Ramos (cell line): ENCODE measurements around the gene IGHMBP2.
"Not testable (repeated sequence)": the region's sequence is repeated elsewhere in the genome, so short reads cannot be mapped to it uniquely, and the experiment has no call there.

ENCODE experiments used
- in situ Hi-C: fragments of 300-500 bp; cut with MboI; formaldehyde crosslinking; loops from one replicate; pipeline ENCODE4 v1.14.3; 2022; ENCODE audit warnings: low sequenced_read_pairs; ENCODE audit not compliant: unreplicated experiment

The IGHMBP2 gene

DNA sequence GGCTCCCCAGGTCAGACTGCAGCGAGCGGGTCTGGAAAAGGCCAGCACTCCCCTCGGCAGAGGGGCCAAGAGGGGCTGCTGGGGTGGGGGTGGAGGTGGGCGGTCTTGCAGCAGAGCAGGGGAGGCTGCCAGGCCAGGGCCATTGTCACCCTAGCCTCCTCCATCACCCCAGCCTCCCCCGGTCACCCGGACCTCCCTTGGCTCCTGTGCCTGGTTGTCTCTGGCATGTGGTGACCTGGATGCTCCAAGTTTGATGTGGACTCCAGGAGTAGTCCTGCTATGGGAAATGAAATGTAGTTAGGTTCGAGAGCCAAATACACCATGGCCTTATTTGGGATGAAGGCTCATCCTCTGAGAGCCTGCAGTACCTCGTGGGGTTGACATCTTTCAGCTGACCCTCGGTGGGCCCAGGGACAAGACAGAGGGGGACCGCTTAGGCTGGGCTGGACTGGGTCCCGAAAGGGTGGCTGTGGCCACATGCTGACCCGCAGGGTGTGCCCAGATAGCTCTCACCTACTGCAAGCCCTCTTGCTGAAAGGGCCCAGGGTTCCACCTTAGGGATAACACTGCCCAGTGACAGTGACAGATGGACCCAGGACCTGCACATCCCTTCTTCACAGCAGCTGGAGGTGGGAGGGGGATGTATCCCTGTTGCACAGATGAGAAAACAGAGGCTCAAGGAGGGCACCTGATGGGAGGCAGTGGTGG, 53.0 kb downstream of the IGHMBP2 start:
- in situ Hi-C loops = no loop called here

DNA sequence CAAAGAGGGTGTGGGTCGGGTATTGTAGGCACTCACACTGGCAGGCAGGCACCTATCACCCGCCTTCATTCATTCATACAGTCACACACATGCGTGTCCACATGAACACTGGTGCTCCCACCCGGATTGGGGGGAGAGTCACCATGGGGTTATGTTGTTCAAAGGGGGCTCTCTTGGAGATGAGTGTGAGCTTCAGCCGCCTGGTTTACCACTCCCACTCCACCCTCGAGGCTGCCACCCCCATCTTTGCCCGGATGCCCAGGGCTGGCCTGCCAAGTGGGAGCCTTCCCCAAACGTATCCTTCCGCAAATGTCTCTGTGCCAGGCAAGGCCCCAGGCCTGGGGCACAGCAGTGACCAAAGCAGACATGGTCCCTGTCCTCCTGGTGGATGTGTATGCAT, 54.5 kb downstream of the IGHMBP2 start:
- in situ Hi-C loops = no loop called here

DNA sequence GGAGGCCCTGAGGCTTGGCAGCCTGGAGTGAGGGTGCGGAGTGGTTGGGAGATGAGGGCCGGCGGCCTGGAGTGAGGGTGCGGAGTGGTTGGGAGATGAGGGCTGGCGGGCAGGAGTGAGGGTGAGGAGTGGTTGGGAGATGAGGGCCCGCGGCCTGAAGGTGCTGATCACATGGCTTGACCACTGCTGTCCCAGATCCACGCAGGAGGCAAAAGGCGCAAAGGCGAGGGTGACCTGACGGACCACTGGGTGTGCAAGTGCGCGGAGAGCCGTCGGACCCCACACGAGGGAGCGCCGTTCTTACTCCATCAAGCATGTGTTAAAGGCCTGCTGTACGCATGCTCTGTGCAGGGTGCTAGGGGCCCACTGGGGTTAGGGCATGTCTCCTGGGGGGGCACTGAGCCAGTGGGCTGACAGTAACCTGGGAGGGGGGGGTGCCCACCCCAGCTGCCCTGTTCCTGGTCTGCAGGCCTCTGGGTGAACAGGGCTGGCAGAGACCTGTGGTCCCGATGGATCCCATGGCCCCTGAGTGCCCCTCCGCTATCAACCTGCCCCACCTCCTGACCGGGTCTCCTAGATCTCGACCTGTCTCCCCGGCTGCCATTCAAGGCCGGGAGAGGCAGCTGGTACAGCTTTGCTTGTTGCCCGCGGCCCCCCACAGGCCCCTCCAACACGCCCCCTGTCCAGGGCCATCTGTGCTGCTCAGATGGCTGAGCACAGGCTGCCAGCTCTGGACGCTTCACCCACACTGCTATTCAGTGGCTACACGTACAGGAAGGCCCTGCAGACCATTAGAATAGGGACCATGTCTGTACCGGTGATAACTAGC, 56.0 kb downstream of the IGHMBP2 start:
- in situ Hi-C loops = no loop called here

DNA sequence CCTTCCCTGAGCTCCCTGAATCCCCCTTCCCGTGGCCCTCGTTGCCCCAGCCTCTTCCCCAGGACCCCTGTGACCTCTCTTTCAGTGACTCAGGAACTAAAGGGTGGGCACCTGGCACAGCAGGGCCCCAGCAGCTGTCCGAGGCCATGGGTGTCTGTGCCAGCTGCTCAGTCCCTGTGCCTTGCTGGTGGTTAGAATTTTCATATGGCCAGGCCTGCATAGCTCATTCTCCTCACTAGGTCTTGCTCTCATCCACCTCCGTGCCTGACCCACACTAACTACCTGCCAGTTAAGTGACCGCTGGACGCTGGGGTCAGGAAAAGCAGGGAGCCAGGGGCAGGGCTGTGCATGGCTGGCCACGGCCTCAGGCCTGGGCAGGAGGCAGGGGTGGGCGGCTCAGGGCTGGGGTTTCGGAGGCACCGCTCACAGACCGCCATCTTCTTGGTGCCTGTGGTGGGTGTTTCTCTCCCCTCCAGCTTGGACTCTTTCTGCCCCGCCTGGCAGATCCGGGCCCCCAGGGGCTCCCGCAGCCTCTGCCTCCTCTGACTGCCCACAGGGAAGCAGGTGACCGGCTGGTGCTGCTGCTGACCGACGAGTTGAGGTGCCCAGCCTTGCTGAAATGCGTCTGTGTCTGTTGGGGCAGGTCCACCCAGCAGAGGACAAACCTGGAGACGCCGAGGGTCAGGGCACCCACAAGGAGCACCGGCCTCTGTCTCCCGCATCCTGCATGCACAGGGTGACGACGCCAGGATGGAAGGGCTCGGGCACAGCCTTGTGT, 56.8 kb downstream of the IGHMBP2 start:
- in situ Hi-C loops = no loop called here

DNA sequence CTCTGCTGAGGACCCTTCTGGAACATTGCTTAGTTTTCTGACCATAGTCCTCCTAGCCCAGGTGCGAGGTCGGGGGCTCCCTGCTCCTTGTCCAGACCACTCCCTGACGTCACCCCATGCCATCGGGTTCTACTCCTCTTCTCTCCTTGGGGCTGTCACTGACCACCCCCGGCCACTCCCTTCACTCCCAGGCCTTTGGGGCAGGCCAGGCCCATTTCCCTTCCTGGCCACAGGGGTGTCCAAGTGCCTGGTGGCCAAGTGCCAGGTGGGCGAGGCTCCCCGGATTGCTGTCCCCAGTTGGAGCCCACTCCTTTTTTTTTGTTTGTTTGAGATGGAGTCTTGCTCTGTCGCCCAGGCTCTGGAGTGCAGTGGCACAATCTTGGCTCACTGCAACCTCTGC, 57.6 kb downstream of the IGHMBP2 start:
- in situ Hi-C loops = no loop called here

DNA sequence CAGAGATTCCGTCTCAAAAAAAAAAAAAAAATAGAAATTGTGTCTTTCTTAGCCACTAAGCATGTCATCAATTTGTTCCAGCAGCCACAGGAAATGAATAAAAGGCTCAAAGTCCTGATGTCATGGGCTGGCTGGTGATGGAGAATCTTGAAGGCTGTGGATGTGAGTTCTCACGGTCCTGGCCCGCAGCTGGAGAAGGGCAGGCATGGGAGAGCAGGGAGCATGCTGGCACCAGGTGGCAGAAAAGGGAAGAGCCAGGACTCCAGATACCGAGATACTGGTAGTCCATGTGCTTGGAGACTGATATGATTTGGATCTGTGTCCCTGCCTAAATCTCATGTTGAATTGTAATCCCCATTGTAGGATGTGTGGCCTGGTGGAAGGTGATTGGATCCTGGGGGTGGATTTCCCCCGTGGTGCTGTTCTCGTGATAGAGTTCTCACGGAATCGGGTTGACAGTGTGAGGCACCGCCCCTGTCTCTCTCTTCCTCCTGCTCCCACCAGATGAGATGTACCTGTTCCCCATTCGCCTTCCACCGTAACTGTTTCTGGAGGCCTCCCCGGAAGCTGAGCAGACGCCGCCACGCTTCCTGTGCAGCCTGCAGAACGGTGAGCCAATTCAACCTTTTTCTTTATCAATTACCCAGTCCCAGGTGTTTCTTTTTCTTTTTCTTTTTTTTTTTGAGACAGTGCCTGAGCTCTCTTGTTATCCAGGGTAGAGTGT, 59.0 kb downstream of the IGHMBP2 start:
- in situ Hi-C loops = no loop called here

DNA sequence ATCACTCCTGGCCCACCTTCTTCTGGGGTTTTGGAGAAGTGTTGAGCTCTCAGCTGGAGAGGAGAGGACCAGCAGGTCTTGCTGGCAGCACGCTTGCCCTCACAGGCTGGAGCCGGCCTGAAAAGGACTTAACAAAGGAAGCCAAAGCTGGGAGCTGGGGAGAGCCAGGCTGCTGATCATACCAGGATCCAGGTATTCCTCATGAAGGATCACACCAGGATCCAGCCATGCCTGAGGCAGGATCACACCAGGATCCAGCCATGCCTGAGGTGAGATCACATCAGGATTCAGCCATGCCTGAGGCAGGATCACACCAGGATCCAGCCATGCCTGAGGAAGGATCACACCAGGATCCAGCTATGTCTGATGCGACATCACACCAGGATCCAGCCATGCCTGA, 60.1 kb downstream of the IGHMBP2 start:
- in situ Hi-C loops = no loop called here

DNA sequence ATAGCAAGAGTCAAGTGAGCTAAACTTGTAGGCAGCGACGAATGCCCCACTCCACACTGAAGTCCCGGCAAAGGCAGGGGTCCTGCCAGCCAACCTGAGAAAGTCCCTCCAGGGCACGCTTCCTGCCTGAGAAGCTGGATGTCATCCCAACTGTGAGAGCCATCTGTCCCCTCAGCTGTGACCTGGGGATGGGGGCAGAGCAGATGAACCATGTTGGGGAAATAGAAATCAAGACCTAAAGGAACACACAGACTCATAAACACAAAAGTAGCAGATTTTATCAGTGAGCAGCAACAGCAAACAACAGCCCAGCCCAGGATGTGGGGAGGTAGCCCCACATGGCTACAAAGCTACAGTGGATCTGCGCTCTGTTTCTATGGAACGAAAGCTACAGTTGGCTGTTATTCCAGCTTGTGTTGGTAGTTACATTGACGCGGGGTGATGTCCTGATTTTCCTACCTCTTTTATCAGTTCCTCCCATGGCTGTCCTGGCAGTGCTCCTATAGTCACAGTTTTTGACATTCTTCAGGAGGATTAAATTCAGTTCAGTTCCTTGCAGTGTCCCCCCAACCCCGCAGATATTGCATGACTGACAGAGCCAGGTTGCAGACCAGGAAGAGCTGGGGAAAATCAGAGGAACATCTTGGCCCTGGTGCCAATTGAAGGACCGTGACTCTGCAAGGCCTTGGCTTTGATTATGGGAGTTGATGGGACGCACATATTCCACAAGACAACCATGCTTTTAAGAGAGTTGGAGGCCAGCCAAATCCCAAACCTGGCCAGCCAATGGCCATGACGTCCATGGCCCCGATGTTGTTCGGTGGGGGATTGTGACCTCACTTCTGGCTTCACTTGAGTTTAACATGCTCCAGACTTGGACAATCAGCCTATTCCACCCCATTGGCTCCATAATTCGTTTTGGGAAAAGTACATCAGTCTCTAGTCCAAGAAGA, 62.5 kb downstream of the IGHMBP2 start:
- in situ Hi-C loops = no loop called here

DNA sequence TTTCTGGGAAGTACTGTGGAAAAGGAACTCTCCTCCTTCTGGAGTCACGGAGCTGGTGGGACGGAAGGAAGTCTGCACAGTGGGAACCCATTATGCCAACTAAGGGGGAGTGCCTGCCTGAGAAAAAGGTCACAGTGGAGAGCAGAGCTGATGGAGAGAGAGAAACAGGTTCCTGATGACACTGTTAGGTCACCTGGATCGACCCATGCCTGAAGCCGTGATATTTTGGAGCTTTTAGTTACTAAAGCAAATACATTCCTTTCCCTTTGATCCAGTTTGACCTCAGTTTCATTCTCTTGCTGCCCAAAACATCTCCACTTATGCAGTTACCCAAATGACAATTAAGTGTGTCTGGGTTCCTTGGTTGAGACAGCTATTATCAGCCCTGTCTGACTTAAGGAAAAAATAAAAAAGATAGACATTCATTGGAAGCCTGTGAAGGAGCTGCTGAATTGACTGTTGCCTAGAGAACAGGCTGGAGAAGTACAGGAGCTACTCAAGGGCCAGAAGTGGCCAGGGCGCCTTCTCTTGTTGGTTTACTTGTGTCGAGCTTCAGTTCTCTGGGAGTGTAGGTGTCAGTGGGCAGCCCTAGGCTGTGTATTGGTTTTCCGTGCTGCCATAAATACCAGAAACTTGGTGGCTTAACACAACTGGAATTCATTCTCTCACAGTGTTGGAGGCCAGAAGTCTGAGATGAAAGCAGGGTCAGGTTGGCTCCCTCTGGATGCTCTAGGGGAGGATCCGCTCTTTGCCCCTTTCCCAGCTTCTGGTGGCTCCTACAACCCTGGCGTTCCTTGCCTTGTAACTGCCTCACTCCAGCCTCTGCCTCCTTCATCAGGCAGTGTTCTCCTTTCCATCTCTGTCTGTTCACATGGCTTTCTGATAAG, 63.4 kb downstream of the IGHMBP2 start:
- in situ Hi-C loops = no loop called here

DNA sequence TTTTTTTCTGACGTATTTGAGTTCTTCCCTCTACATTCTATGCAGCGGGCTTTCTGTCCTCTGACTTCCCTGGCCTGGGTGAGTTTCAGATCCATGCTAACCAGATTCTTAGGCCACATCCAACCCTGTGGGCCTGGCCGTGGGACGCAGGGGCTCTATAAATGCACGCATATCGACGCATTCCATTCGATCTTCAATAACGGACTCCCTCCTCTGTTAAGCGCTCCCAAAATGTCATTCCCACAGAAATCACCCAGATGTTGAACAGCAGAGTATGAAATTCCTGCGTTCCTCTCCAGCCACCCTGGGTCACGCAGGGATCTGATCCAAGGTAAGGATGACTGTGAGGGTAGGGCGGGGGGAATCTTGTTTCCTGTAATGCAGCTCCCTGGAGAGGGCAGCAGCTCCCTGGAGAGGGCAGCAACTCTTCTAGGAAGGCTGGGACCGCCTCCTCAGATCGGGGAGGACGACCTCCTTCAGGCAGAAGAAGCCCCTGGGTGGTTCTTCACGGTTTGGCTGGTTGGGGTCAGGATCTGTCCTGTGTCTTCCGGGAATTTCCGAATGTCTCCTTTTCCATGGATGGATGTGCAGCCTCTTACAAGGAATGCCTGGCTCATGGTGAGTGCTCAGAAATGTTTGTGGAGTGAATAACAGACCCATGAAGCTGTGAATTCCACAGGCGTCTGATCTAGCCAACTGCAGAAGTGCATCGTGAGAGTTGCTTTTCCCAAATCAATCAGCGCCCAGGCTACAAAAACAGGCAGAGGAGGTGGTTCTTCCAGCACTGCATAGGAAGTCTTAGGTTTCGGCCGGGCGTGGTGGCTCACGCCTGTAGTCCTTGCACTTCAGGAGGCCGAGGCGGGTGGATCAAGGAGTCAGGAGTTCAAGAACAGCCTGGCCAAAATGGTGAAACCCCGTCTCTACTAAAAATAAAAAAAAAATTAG, 64.9 kb downstream of the IGHMBP2 start:
- in situ Hi-C loops = no loop called here

DNA sequence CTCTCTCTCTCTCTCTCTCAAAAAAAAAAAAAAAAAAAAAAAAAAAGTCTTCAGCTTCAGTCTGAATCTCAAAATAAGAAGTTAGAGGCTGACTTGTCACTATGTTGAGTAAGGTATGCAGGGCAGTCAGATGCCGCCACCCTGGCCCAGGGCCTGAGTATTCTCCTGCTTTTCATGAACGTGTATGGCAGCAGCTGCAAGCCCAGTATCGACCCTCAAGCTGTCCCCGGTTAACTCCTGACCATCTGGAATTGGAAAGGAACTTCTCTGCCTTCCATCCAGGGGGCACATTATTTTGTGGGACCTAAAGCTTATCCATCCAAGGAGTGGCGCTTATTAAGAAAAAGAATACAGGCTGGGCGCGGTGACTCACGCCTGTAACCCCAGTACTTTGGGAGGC, 65.7 kb downstream of the IGHMBP2 start:
- in situ Hi-C loops = no loop called here

DNA sequence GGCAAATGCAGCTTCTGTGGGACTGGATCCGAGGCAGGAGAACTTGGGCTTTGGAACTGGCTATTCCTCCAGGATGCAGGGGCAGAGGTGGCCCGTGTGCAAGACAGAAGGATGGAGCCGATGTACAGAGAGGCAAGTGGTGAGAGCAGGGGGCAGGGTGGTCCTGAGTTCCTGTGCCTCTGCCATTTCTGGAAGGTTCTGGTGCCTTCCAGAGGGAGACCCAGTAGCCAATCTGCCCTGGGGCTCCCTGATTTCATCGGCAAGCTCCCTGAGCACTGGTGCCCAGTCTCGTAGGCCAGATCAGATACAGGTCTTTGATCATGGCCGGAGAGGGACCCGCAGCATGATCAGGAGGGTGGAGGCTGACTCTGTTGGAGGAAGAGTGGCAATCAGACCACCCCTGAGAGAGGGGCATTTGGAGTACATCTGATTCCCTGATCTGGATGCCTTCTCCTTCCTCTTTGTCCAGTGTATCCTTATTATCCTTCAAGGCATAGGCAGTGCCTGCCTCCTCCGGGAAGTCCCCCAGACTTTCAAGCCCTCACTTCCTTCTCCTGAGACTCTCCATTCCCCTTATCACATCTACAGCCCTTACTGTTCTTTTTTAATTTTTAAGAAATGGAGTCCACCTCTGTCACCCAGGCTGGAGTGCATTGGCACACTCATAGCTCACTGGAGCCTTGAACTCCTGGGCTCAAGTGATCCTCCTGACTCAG, 67.4 kb downstream of the IGHMBP2 start:
- in situ Hi-C loops = no loop called here

DNA sequence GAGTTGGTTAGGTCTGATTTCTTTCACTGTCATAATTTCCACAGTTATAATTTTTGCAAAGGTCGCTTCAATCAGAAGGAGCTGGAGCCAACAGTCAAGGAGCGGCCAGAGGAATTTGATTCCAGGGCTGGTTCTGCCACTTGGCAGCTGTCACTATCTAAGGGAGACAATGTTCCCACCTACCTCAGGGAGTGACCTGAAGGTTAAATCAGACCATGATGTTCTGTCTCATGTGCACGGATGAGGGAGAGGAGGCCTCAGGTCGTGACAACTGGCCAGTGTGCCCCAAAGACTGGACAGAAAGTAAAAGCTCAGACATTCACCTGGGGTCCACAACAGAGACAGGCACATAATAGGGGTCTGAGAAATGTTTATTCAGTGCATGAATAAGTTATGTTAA, 69.5 kb downstream of the IGHMBP2 start:
- in situ Hi-C loops = no loop called here

DNA sequence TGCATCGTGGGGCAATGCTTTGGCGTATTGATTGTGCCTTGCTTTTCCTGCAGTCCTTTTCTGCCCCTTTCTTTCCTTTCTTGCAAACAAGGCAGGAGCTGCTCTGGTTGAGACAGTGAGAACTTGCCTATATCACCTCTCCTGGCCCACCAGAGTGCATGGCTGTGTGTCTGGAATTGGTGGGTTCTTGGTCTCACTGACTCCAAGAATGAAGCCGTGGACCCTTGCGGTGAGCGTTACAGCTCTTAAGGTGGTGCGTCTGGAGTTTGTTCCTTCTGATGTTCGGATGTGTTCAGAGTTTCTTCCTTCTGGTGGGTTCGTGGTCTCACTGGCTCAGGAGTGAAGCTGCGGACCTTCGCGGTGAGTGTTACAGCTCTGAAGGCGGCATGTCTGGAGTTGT, 70.0 kb downstream of the IGHMBP2 start:
- in situ Hi-C loops = not testable (repeated sequence)

DNA sequence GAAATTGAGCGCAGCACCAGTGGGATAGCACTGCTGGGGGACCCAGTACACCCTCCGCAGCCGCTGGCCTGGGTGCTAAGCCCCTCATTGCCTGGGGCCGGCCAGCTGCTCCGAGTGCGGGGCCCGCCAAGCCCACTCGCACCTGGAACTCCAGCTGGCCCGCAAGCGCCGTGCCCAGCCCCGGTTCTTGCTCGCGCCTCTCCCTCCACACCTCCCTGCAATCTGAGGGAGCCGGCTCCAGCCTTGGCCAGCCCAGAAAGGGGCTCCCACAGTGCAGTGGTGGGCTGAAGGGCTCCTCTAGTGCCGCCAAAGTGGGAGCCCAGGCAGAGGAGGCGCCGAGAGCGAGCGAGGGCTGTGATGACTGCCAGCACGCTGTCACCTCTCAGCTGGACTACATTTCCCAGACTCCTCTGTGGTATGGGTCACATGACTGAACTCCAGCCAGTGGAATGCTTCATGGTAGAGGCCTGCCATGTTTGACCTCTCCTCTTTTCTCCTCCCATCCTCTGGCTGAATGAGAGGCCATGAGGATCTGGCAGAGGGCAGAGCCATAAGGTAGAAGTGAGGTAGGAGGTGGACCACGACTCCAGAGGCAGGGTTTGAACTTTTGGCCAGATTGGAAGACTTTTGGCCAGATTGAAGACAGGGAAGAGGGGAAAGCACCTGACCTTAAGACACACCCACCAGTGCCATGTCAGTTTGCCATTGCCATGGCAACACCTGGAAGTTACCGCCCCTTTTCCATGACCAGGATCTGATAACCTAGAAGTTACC, 70.9 kb downstream of the IGHMBP2 start:
- in situ Hi-C loops = loop anchor here (25.0 kb wide), 1 partner anchor 688 kb away; no protein-coding TSS in a partner anchor

DNA sequence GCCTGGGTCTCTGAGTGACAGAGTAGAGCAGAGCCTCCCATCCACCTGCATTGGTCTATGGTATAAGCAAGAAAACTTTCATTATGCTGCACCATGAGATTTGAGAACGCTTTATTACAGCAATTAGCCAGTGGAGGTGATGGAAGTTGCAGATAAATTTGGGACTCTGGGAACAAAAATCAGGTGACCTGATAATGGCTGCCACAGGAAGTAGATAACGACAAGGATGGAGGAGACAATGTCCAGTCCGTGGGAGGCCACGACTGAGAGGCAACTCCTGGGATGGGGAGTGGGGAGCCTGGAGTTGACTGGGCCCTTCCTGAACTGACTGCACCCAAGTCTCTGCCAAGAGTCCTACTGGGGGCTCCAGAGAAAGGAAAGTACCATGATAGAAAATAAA, 72.4 kb downstream of the IGHMBP2 start:
- in situ Hi-C loops = loop anchor here (25.0 kb wide), 1 partner anchor 686 kb away; no protein-coding TSS in a partner anchor
